CD4-positive, alpha-beta T cell (primary cell): ENCODE data around the gene CXCL17. TPM values are rescaled to one million over a fixed set of nuclear protein-coding genes. Genes with fewer than 3 reads are reported as not detected.

ENCODE experiments used
- ATAC-seq: fragments of 200-7000 bp; cut with Tn5 transposase; one replicate; pipeline ENCODE4 v1.10.0; 2022; ENCODE audit warnings: mild to moderate bottlenecking; ENCODE audit not compliant: poor library complexity
- CTCF ChIA-PET: fragments of 350-600 bp; sonication (Branson Sonifier 250); formaldehyde crosslinking; loops from one replicate; lab custom pipeline; 2021; ENCODE audit warnings: antibody characterized with exemption, inconsistent platforms; lab: Charles Lee
- POLR2A ChIA-PET: fragments of 350-600 bp; sonication (Branson Sonifier 250); formaldehyde crosslinking; loops from one replicate; lab custom pipeline; 2021; ENCODE audit warnings: antibody characterized with exemption, inconsistent platforms; lab: Charles Lee
- DNase-seq, 14 experiments: peaks; one replicate each; pipeline ENCODE4 v3.0.0-alpha.2; 2013 to 2020; ENCODE audit warnings: mixed read lengths in 2 of 14
- H3K27ac ChIP-seq, 2 donors: one replicate each; pipeline versions ENCODE4 v1.5.1 to v1.7.0; 2013; ENCODE audit warnings: low read length in 2 of 2, low read depth in 1 of 2, mild to moderate bottlenecking in 1 of 2
- H3K27me3 ChIP-seq, 2 experiments: 1 replicate in 1 of 2; 2 replicates in 1 of 2; pipeline versions ENCODE4 v1.6.1 to v1.7.0; 2013; ENCODE audit warnings: low read length in 2 of 2, control low read depth in 1 of 2, mild to moderate bottlenecking in 1 of 2, moderate library complexity in 1 of 2; ENCODE audit not compliant: insufficient read depth in 2 of 2, control insufficient read depth in 1 of 2
- H3K36me3 ChIP-seq: one replicate; pipeline ENCODE4 v1.6.1; 2013; ENCODE audit warnings: low read length, control low read depth; ENCODE audit not compliant: insufficient read depth
- H3K4me1 ChIP-seq: one replicate; pipeline ENCODE4 v1.6.1; 2013; ENCODE audit warnings: low read length, control low read depth; ENCODE audit not compliant: insufficient read depth
- H3K4me3 ChIP-seq: one replicate; pipeline ENCODE4 v1.5.1; 2013; ENCODE audit warnings: mild to moderate bottlenecking, low read length, moderate library complexity
- H3K9me3 ChIP-seq, 2 experiments: 1 replicate in 1 of 2; 2 replicates in 1 of 2; pipeline versions ENCODE4 v1.6.1 to v1.7.0; 2013; ENCODE audit warnings: low read length in 2 of 2, mild to moderate bottlenecking in 2 of 2, control low read depth in 1 of 2, moderate library complexity in 1 of 2; ENCODE audit not compliant: control insufficient read depth in 1 of 2, insufficient read depth in 1 of 2
- H3K27ac Mint-ChIP-seq: one replicate; pipeline ENCODE4 v1.8.0; 2020; ENCODE audit warnings: mixed read lengths
- H3K27me3 Mint-ChIP-seq: one replicate; pipeline ENCODE4 v1.8.0; 2021; ENCODE audit warnings: mixed read lengths
- H3K36me3 Mint-ChIP-seq: one replicate; pipeline ENCODE4 v1.8.0; 2021; ENCODE audit warnings: low read depth, mixed read lengths
- H3K4me1 Mint-ChIP-seq: one replicate; pipeline ENCODE4 v1.8.0; 2021; ENCODE audit warnings: low read depth, mixed read lengths
- H3K4me3 Mint-ChIP-seq: one replicate; pipeline ENCODE4 v1.8.0; 2020; ENCODE audit warnings: mild to moderate bottlenecking, mixed read lengths
- H3K9me3 Mint-ChIP-seq: one replicate; pipeline ENCODE4 v1.8.0; 2020; ENCODE audit warnings: mixed read lengths
- intact Hi-C, 2 experiments: fragments of 100-400 bp; cut with DNase I in 1 of 2; cut with micrococcal nuclease in 1 of 2; formaldehyde crosslinking; loops; one replicate each; pipeline versions ENCODE4 v1.15.1 to v1.9.0; 2023 to 2025; cut with DNase I, micrococcal nuclease
- total RNA-seq, 174 experiments: library from RNA in 2 of 174; stranded (reverse) in 2 of 174; gene quantifications; one replicate each; pipeline ENCODE4 v1.2.3 and lab custom pipeline; 2021 to 2026
- TF ChIP-seq, protein P1 (sequence below): fragments of 200-600 bp; IDR thresholded peaks from one replicate; pipeline ENCODE4 v1.8.0; 2022; ENCODE audit warnings: antibody characterized with exemption, mild to moderate bottlenecking

Gene CXCL17
- total RNA-seq, 2 experiments from 2014 or later = not detected

DNA sequence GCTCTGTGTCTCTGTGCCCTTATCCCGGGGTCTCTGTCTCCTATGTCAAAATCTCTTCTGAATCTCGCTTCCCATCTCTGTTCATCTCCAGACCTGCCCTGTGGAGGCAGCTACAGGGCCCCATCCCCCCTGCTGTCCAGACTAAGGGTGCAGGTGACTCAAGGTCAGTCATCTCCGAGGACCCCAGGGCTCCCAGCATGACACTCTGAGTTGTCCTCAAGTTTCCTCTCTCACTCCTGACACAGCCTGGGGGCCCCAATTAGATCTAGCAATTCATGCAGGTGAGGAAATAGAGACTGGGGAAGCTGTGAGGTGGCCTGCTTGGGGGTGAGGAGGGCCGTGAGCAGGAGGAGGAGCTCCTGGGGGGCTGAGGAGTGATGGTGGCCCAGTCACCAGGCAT, 50.6 kb downstream of the CXCL17 start:
- no peak overlapping the region for H3K27ac Mint-ChIP-seq

GRCh38 chr19:42389899-42390298, 52.8 kb downstream of the CXCL17 start, which contains the start of gene CNFN:
Gene CNFN (minus strand): TSS chr19:42390297. CDS start chr19:42389037, 1,260 bp downstream.
- H3K36me3 Mint-ChIP-seq = no peaks in the 10 kb centered on the region
- no peak within 1 kb of the TSS for H3K4me3 Mint-ChIP-seq
- no peak within 1 kb of the TSS for H3K27ac Mint-ChIP-seq
- Histone ChIP-seq H3K4me3 (no peak within 1 kb of the TSS), H3K4me1 (peaks cover 9% of the 10 kb centered on the region), H3K27me3 (peaks cover 15 to 22% of the 10 kb centered on the region in 2 experiments), H3K9me3 (no peaks in the 10 kb centered on the region), H3K36me3 (no peaks in the 10 kb centered on the region), H3K27ac (no peak within 1 kb of the TSS)
- intact Hi-C loops = loop anchor here in 1 of 2 experiments (5.0 kb wide), 1 partner anchor 32 kb away; no protein-coding TSS in a partner anchor
- H3K4me1 Mint-ChIP-seq = peaks cover 7% of the 10 kb centered on the region
- H3K9me3 Mint-ChIP-seq = no peaks in the 10 kb centered on the region
- H3K27me3 Mint-ChIP-seq = peaks cover 42% of the 10 kb centered on the region
- ChIA-PET CTCF (no interaction called here), POLR2A (no interaction called here)
- DNase-seq (no peak), ATAC-seq (no peak)
- TF ChIP-seq, protein P1, sequence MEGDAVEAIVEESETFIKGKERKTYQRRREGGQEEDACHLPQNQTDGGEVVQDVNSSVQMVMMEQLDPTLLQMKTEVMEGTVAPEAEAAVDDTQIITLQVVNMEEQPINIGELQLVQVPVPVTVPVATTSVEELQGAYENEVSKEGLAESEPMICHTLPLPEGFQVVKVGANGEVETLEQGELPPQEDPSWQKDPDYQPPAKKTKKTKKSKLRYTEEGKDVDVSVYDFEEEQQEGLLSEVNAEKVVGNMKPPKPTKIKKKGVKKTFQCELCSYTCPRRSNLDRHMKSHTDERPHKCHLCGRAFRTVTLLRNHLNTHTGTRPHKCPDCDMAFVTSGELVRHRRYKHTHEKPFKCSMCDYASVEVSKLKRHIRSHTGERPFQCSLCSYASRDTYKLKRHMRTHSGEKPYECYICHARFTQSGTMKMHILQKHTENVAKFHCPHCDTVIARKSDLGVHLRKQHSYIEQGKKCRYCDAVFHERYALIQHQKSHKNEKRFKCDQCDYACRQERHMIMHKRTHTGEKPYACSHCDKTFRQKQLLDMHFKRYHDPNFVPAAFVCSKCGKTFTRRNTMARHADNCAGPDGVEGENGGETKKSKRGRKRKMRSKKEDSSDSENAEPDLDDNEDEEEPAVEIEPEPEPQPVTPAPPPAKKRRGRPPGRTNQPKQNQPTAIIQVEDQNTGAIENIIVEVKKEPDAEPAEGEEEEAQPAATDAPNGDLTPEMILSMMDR = no peak

More for the DNA sequence above, 50.6 kb downstream of the CXCL17 start:
- POLR2A ChIA-PET = no interaction called here
- DNase-seq (no peak), ATAC-seq (no peak)
- H3K27me3 Mint-ChIP-seq = peaks cover 30% of the 10 kb centered on the region
- Histone ChIP-seq H3K36me3 (no peaks in the 10 kb centered on the region), H3K27me3 (peaks cover 11 to 19% of the 10 kb centered on the region in 2 experiments), H3K27ac (no peak overlapping the region), H3K4me3 (no peak overlapping the region), H3K9me3 (no peaks in the 10 kb centered on the region), H3K4me1 (peaks cover 13% of the 10 kb centered on the region)
- no peaks in the 10 kb centered on the region for H3K36me3 Mint-ChIP-seq
- no peak overlapping the region for H3K4me3 Mint-ChIP-seq
- TF ChIP-seq, protein P1 = no peak
- CTCF ChIA-PET = no interaction called here
- no peaks in the 10 kb centered on the region for H3K9me3 Mint-ChIP-seq
- peaks cover 12% of the 10 kb centered on the region for H3K4me1 Mint-ChIP-seq
- intact Hi-C loops = no loop called here

DNA sequence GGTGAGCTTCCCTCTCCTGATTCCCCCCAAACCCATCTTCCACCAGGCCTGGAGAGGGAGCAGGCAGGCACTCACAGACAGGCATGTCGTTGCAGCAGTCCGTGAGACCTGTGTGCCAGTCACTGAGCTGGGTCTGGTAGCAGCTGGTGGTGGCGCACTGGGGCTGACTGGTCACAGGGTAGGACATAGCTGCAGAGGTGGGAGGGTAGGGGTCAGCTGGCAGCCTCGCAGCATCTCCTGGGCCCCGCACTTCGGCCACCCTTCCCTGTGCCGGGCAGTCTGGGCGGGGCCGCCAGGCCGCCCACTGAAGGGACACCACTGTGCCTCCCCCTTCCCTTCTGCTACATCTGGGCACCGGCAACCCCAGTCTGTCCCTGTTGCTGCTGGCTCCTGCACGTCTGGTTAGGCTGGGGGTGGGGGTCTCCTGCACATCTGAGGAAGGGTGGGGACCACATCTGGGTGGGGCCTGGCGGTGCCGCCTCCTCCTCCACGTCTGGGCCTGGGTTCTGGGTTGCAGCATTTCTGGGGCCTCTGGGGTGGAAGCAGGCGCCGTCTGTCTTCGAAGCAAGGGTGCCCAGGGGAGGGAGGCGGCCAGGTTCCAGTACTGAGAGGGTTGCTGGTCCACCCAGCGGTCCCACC, 53.8 kb downstream of the CXCL17 start:
- Histone ChIP-seq H3K36me3 (no peaks in the 10 kb centered on the region), H3K9me3 (no peaks in the 10 kb centered on the region), H3K27me3 (peaks cover 15 to 25% of the 10 kb centered on the region in 2 experiments), H3K4me3 (no peak overlapping the region), H3K4me1 (peaks cover 9% of the 10 kb centered on the region), H3K27ac (no peak overlapping the region)
- Mint-ChIP-seq H3K4me1 (peaks cover 7% of the 10 kb centered on the region), H3K4me3 (no peak overlapping the region), H3K9me3 (no peaks in the 10 kb centered on the region), H3K27me3 (peaks cover 42% of the 10 kb centered on the region), H3K36me3 (no peaks in the 10 kb centered on the region), H3K27ac (no peak overlapping the region)
- ChIA-PET CTCF (no interaction called here), POLR2A (interaction anchor here (0.6 kb wide), 1 partner anchor 25 kb away, joined by 3 read pairs; no protein-coding TSS in a partner anchor)
- intact Hi-C loops = loop anchor here in 1 of 2 experiments (5.0 kb wide), 1 partner anchor 33 kb away; no protein-coding TSS in a partner anchor
- TF ChIP-seq, protein P1 = no peak
- DNase-seq (no peak), ATAC-seq (no peak)
